Fibroblast of the aortic adventitia (primary cell): ENCODE results near the gene TPST2. TPM values are rescaled to one million over a fixed set of nuclear protein-coding genes. Genes with fewer than 3 reads are reported as not detected.
A peak's percentile ranks its signal among the peaks of the same experiment; 100 is the strongest.

Experiments
- DNase-seq: peaks from one replicate; pipeline ENCODE4 v3.0.0-alpha.2; 2010; ENCODE audit warnings: low read depth
- H3K4me3 ChIP-seq: 2 replicates; pipeline ENCODE4 v1.5.1; 2011; ENCODE audit warnings: low read depth, mild to moderate bottlenecking, control low read depth, low read length, moderate library complexity
- CTCF ChIP-seq: IDR thresholded peaks from 2 replicates; pipeline ENCODE4 v1.5.1; 2011; ENCODE audit warnings: mild to moderate bottlenecking, low read length, control low read depth, inconsistent platforms; ENCODE audit not compliant: insufficient read depth
- small RNA-seq: library from RNA; depleted of rRNA; stranded (forward); fragments of <200 nt; gene quantifications from one replicate; pipeline ENCODE3, GENCODE V24; 2012
- total RNA-seq: library from RNA; depleted of rRNA; stranded (reverse); fragments of >200 nt; gene quantifications from 2 replicates; pipeline ENCODE4 v1.2.3, GENCODE V29; 2012; ENCODE audit warnings: low replicate concordance

Gene TPST2
- total RNA-seq, 1 donor, result 15.5 TPM

GRCh38 chr22:26477341-26477731, 112.6 kb downstream of the TPST2 start:
- TF ChIP-seq CTCF, result no peak
- no peak overlapping the region for H3K4me3 ChIP-seq
- no peak for DNase-seq

- H3K4me3 ChIP-seq, result no peak overlapping the region
- no peak for TF ChIP-seq CTCF
- DNase-seq, result peak; percentile 46
These were observed 113.1 kb downstream of the TPST2 start for GRCh38 chr22:26476705-26477340.

- TF ChIP-seq CTCF, result no peak
- no peak for DNase-seq
- H3K4me3 ChIP-seq, result no peak overlapping the region
These were observed 115.2 kb downstream of the TPST2 start for GRCh38 chr22:26474682-26475081.

Small RNAs within 50 kb of the gene (small RNA-seq; reads per million reads assigned to genes)
- 3.2 reads per million, percentile 82 among the genes with 10 or more reads in this experiment for gene MIR548J

Other genes starting within 250 kb of the TPST2 start
- 2.9 and 4.2 TPM in 2 replicates for gene ASPHD2, start 160.9 kb downstream of the TPST2 start, total RNA-seq
- gene HPS4, start 106.3 kb downstream of the TPST2 start, total RNA-seq, result 38.5 and 72.4 TPM in 2 replicates
- 15.7 and 27.1 TPM in 2 replicates for gene SRRD, start 106.3 kb downstream of the TPST2 start, total RNA-seq
- gene TFIP11, start 77.7 kb downstream of the TPST2 start, total RNA-seq, result 25.4 and 45.7 TPM in 2 replicates
- gene CRYBB1, start 27.9 kb upstream of the TPST2 start, total RNA-seq, result not detected in 2 replicates
- not detected in 2 replicates for gene CRYBA4, start 31.8 kb upstream of the TPST2 start, total RNA-seq
- 0.72 and 2.0 TPM in 2 replicates for gene MIAT, start 67.5 kb upstream of the TPST2 start, total RNA-seq